Aorta (tissue), 5 donors: Measurements from ENCODE around the gene CYP17A1. TPM values are rescaled to one million over a fixed set of nuclear protein-coding genes. Genes with fewer than 3 reads are reported as not detected.

Experiments used
- ATAC-seq: fragments of 200-7000 bp; cut with Tn5 transposase; one replicate; pipeline ENCODE4 v1.9.1; 2022; ENCODE audit warnings: moderate library complexity; ENCODE audit not compliant: low FRiP score
- DNase-seq, 2 donors: peaks; one replicate each; pipeline ENCODE4 v3.0.0-alpha.2; 2020
- H3K27ac ChIP-seq, 2 donors: one replicate each; pipeline ENCODE4 v1.5.1; 2013; ENCODE audit warnings: low read length in 2 of 2, mild to moderate bottlenecking in 2 of 2, moderate library complexity in 2 of 2, control low read depth in 1 of 2, inconsistent platforms in 1 of 2, low read depth in 1 of 2
- H3K27me3 ChIP-seq, 2 donors: one replicate each; pipeline ENCODE4 v1.6.1; 2013; ENCODE audit warnings: control low read depth in 1 of 2, low read length in 1 of 2, mild to moderate bottlenecking in 1 of 2, moderate library complexity in 1 of 2; ENCODE audit not compliant: insufficient read depth in 2 of 2, control insufficient read depth in 1 of 2
- H3K36me3 ChIP-seq, 2 donors: one replicate each; pipeline ENCODE4 v1.6.1; 2013; ENCODE audit warnings: control low read depth in 1 of 2, low read length in 1 of 2, mild to moderate bottlenecking in 1 of 2; ENCODE audit not compliant: insufficient read depth in 2 of 2, control insufficient read depth in 1 of 2
- H3K4me1 ChIP-seq, 2 donors: one replicate each; pipeline ENCODE4 v1.6.1; 2013; ENCODE audit warnings: low read length in 2 of 2, control low read depth in 1 of 2, mild to moderate bottlenecking in 1 of 2, moderate library complexity in 1 of 2; ENCODE audit not compliant: insufficient read depth in 2 of 2, control insufficient read depth in 1 of 2
- H3K4me3 ChIP-seq, 2 donors: one replicate each; pipeline ENCODE4 v1.5.1; 2013; ENCODE audit warnings: low read length in 2 of 2, control low read depth in 1 of 2, mild to moderate bottlenecking in 1 of 2
- H3K9me3 ChIP-seq: one replicate; pipeline ENCODE4 v1.6.1; 2013; ENCODE audit warnings: mild to moderate bottlenecking, low read length; ENCODE audit not compliant: control insufficient read depth
- WGBS, 2 donors: extraction: QIAGEN DNeasy Blood & Tissue Kit; methylation state at CpG; one replicate each; pipeline ENCODE4 v1.1.7; 2013; 5-methylcytosine and 5-hydroxymethylcytosine counted together
- intact Hi-C, 2 donors: fragments of 100-400 bp; cut with DNase I; formaldehyde crosslinking; loops; one replicate each; pipeline versions ENCODE4 v1.14.2 to v1.15.0; 2022
- polyA plus RNA-seq, 2 donors: library from polyadenylated mRNA; stranded (reverse); fragments of 200-250 nt; gene quantifications; one replicate each; pipeline ENCODE4 v1.2.3, GENCODE V29; 2013
- total RNA-seq, 2 donors: library from RNA; stranded (reverse); fragmentation: NEBNext Ultra II Directional; extraction: Animal tissue kit (Norgen Biotek cat#: 25700); gene quantifications; one replicate each; pipeline ENCODE4 v1.2.1, GENCODE V29; 2021
- donor health status: healthy with polysubstance abuse.
- donor health status: Bipolar disorder and iron deficiency.
- donor health status: DM: no; HTN: no; CAD: no.
- donor health status: DM: no; HTN: no; CAD: no.
- donor health status: DM: yes; HTN: yes; CAD: no.

CYP17A1 gene
- total and polyA plus RNA-seq, 4 donors: 0.25 to 1.3 (median 0.55) TPM; not detected in 1

- 74 to 78% methylated on average over 4 of the region's 4 CpGs for WGBS, 2 donors
- ATAC-seq (no peak), DNase-seq (no peak)
- Histone ChIP-seq H3K4me1 (no peaks in the 10 kb centered on the region), H3K4me3 (no peak overlapping the region), H3K9me3 (no peaks in the 10 kb centered on the region), H3K27ac (no peak overlapping the region), H3K27me3 (no peaks in the 10 kb centered on the region), H3K36me3 (peaks cover 0 to 7% of the 10 kb centered on the region in 2 donors)
- intact Hi-C loops: no loop called here
These were observed 28.8 kb downstream of the CYP17A1 start for GRCh38 chr10:102808380-102808779.

GRCh38 chr10:102804382-102805055, 32.7 kb downstream of the CYP17A1 start:
- no peak overlapping the region for H3K27ac ChIP-seq
- no peak overlapping the region for H3K4me3 ChIP-seq
- peaks cover 2 to 15% of the 10 kb centered on the region in 2 donors for H3K4me1 ChIP-seq
- no peaks in the 10 kb centered on the region for H3K9me3 ChIP-seq
- DNase-seq (no peak), ATAC-seq (no peak)
- no peaks in the 10 kb centered on the region for H3K27me3 ChIP-seq
- H3K36me3 ChIP-seq: no peaks in the 10 kb centered on the region
- 54 to 59% methylated on average over 2 of the region's 2 CpGs for WGBS, 2 donors
- intact Hi-C loops: no loop called here

DNA sequence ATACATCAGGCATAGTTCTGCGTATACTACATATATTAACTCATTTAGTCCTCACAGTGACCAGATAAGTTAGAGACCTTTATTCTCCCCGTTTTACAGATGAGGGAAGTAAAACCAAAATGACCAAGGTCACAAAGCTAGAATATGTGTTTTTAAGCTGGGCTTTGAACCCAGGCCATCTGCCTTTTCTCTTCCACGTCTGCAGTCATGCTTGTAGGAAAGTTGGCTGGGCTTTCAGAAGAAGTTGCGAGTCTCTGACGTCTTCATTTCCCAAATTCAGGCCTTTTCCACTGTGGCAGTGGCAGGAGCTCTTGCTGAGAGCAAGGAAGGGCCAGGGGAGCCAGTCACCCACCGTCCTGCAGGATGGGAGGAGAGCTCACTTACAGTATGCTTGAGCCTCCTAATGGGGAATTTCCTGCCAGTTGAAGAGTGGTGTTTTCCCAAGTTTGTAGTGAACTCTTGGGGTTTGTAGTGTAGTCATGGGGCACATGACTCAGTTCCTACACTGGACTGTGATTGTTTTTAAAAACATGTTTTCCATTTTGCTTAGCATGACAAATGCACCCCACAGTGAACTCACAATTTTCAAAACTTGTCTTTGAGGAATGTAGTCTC, 34.2 kb downstream of the CYP17A1 start:
- intact Hi-C loops: no loop called here
- H3K36me3 ChIP-seq: no peaks in the 10 kb centered on the region
- no peaks in the 10 kb centered on the region for H3K9me3 ChIP-seq
- ATAC-seq: peak; percentile 79
- H3K27me3 ChIP-seq: no peaks in the 10 kb centered on the region
- peaks cover 2 to 18% of the 10 kb centered on the region in 2 donors for H3K4me1 ChIP-seq
- 28 to 30% methylated on average over 6 of the region's 6 CpGs for WGBS, 2 donors
- peak; percentile 86 to 87 for DNase-seq
- H3K4me3 ChIP-seq: no peak overlapping the region
- peak overlapping the region; percentile 69 to 81 for H3K27ac ChIP-seq

GRCh38 chr10:102801978-102802377, 35.2 kb downstream of the CYP17A1 start:
- Histone ChIP-seq H3K4me1 (peaks cover 2 to 18% of the 10 kb centered on the region in 2 donors), H3K27ac (peak overlapping the region; percentile 60 to 72), H3K36me3 (no peaks in the 10 kb centered on the region), H3K9me3 (no peaks in the 10 kb centered on the region), H3K4me3 (no peak overlapping the region), H3K27me3 (no peaks in the 10 kb centered on the region)
- ATAC-seq (no peak), DNase-seq (no peak)
- 21 to 47% methylated on average over 3 of the region's 3 CpGs for WGBS, 2 donors
- intact Hi-C loops: no loop called here

- intact Hi-C loops: no loop called here
- 49 to 51% methylated on average over 2 of the region's 2 CpGs for WGBS, 2 donors
- DNase-seq: peak in 1 of 2 donors; percentile 35
- Histone ChIP-seq H3K4me1 (peaks cover 2 to 18% of the 10 kb centered on the region in 2 donors), H3K27me3 (no peaks in the 10 kb centered on the region), H3K4me3 (no peak overlapping the region), H3K27ac (peak overlapping the region; percentile 29 to 43), H3K9me3 (no peaks in the 10 kb centered on the region), H3K36me3 (no peaks in the 10 kb centered on the region)
- ATAC-seq: no peak
These were observed 35.7 kb downstream of the CYP17A1 start for GRCh38 chr10:102801496-102801895.

- 36 to 38% methylated on average over 10 of the region's 10 CpGs for WGBS, 2 donors
- H3K4me1 ChIP-seq: peaks cover 2 to 21% of the 10 kb centered on the region in 2 donors
- no peaks in the 10 kb centered on the region for H3K36me3 ChIP-seq
- H3K4me3 ChIP-seq: no peak overlapping the region
- H3K9me3 ChIP-seq: no peaks in the 10 kb centered on the region
- no peaks in the 10 kb centered on the region for H3K27me3 ChIP-seq
- ATAC-seq (no peak), DNase-seq (peak in 1 of 2 donors; percentile 7)
- peak overlapping the region; percentile 36 to 43 for H3K27ac ChIP-seq
- intact Hi-C loops: no loop called here
These were observed 36.4 kb downstream of the CYP17A1 start for GRCh38 chr10:102800611-102801335.

DNA sequence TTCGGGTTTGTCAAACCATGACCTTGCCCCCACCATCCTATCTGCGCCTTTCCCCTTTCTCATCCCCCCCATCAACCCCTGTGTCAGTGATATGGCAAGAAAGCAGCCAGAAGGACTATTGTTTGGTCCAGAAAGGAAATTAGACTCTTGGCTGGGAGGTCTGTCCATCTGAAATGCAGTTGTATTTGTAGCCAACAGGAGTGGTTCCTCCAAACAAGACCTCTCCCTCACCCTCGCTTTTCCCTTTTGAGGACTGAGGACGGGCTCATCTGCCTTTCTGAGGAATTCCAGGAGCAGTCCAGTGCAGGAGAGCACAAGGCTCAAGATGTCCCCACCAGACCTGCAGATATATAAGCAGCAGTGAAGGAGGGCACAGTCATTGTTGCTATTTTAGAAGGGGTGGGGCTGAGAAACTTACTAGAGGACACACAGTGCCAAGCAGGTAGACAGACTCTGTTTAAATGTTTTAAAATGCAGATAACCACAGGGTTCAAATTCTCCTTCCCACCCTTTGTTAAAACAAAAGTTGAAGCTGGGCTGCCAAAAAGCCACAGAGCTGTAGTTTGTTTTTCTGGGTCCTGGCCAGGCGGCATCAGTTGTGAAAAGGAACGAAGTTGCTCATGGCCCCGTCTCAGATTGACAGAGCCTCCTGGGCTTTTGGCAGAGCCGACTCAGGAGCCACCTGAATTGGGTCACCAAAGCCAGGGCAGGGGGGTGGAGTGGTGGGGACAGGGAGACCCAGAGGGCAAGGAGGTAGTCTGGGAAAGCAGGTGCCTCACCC, 37.3 kb downstream of the CYP17A1 start:
- H3K9me3 ChIP-seq: no peaks in the 10 kb centered on the region
- ATAC-seq: peak; percentile 2
- DNase-seq: peak; percentile 70 to 80
- WGBS, 2 donors: 11 to 12% methylated on average over 8 of the region's 8 CpGs
- H3K4me3 ChIP-seq: no peak overlapping the region
- H3K27ac ChIP-seq: peak overlapping the region; percentile 36 to 55
- no peaks in the 10 kb centered on the region for H3K27me3 ChIP-seq
- H3K4me1 ChIP-seq: peaks cover 7 to 25% of the 10 kb centered on the region in 2 donors
- H3K36me3 ChIP-seq: no peaks in the 10 kb centered on the region
- intact Hi-C loops: no loop called here

- no peaks in the 10 kb centered on the region for H3K36me3 ChIP-seq
- 19 to 21% methylated on average over 9 of the region's 9 CpGs for WGBS, 2 donors
- ATAC-seq (peak; percentile 95), DNase-seq (peak; percentile 94)
- H3K27me3 ChIP-seq: no peaks in the 10 kb centered on the region
- peaks cover 8 to 24% of the 10 kb centered on the region in 2 donors for H3K4me1 ChIP-seq
- intact Hi-C loops: no loop called here
- peak overlapping the region; percentile 9 to 52 for H3K27ac ChIP-seq
- H3K4me3 ChIP-seq: no peak overlapping the region
- H3K9me3 ChIP-seq: no peaks in the 10 kb centered on the region
These were observed 40.6 kb downstream of the CYP17A1 start for GRCh38 chr10:102796407-102797176.
